Measurements from ENCODE around the gene SPTBN5.

DNA sequence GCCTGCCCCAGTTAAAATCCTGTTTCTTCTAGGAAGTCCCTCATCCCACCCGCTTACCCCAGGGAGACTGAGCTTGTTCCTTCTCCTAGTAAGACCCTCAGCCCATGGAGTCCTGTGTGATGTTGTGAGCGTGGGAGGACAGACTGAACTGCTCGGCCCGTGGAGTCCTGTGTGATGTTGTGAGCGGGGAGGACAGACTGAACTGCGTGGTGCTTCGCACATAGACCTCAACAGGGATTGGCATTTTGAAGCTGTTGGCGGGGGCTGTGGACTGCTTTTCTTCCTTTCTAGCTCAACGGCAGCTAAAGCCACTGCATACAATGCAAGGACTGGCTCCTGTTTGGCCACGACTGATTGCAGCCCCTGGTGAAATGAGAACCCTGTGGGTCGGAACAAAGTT is 1.6 kb upstream of the SPTBN5 start:
- TF ChIP-seq CTCF (conservative IDR thresholded peaks at IDR 0.05; ENCODE audit: low read length) (no peak), EZH2phosphoT487 (IDR thresholded peaks at IDR 0.05; ENCODE audit: borderline replicate concordance) (no peak)

All from Loucy (cell line).